A204.1 (cell line): ENCODE results near the gene GPR107.

Experiments used
- FAIRE-seq: peaks from 2 replicates; lab custom pipeline; 2012; peaks lifted over from hg19 to GRCh38; lab: Jason Lieb, UNC

GPR107 gene

GRCh38 chr9:130137641-130138081 lies 84.0 kb downstream of the GPR107 start:
- FAIRE-seq = no peak

DNA sequence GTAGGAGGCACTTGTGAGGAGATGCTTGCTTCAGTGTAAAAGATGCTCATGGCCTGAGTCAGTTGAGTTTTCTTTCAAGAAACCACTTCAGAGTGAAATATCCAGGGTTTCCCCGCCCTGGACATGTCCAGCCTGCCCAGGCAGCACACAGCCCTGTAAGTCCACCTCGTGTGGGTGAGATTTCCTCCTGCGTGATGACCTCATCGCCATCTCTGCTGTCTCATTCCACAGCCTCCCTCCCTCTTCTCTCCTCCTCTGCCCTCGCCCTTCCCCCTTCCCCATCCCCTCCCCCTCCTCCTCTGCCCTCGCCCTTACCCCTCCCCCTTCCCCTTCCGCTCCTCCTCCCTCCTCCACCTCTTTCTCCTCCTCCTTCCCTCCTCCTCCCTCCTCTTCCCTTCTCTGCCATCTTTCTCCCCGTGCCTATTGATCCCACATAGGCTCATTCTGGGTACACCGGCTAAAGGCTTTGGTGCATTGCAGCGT lies 84.5 kb downstream of the GPR107 start:
- no peak for FAIRE-seq

GRCh38 chr9:130138791-130139190 lies 85.1 kb downstream of the GPR107 start:
- FAIRE-seq = no peak

GRCh38 chr9:130139251-130139650 lies 85.5 kb downstream of the GPR107 start:
- FAIRE-seq = no peak

DNA sequence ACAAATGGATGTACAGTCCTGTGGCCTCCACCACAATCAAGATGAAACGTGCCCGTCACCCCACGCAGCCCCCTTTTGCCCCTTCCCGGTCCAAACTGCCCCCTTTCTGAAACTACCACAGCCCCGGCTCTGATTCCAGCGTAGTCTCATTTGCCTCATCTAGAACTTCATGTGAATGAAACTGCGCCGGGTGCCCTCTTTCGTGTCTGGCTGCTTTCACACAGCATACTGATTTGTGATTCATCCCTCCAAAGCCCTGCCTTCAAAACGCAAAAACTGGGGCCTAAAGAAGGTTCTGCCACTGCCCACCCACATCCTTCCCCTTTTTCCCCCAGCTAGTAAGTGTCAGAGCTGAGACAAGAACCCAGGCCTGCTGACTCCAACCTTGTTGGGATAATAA lies 87.0 kb downstream of the GPR107 start:
- no peak for FAIRE-seq

DNA sequence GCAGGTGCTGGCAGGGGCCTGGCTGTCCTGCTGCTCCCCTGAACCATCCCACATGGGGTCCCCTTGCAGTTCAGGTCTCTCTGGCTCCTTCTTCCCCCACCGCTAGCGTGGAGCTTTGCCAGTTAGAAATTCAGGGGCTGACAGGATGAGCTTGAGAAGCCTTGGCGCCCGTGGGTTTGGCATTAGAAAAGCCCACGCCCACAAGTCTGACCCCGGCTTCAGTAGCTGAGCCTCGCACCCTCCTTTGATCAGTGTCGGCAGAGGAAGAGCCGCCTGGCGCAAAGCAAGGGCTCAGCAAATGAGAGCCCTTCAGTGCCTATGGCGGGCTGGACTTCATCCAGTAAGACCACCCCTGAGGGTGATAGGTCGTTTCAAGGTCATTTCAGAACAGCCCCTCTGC lies 88.3 kb downstream of the GPR107 start:
- no peak for FAIRE-seq

GRCh38 chr9:130142641-130143040 lies 88.9 kb downstream of the GPR107 start:
- no peak for FAIRE-seq

DNA sequence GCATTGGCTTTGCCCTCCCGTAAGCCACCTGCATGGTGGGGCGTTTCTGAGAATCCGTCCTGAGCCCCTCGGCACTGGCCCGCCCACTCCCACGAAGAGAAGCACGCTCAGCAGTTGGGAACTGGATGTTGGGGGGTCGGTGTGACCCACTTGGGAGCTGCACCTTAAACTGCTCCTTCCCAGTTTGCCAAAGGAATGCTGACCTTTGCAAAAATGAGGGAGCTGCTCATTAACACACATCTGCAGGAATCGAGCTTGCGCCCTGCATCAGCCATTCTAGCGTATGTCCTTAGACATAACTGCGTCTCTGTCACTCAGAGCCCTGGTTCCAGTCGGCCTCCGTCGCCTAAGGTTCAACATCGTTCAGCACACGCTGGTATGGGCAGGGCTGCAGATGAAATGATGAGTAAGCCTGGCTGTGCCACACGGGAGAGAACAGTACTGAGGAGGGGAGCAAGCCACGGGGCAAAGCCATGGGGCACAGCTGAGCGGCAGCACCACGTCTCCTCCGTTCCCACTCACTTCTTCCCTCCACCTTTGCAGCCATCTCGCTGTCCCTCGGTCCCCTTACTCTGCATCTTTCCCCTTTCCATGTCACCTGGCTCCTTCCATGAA lies 89.7 kb downstream of the GPR107 start:
- FAIRE-seq = no peak

DNA sequence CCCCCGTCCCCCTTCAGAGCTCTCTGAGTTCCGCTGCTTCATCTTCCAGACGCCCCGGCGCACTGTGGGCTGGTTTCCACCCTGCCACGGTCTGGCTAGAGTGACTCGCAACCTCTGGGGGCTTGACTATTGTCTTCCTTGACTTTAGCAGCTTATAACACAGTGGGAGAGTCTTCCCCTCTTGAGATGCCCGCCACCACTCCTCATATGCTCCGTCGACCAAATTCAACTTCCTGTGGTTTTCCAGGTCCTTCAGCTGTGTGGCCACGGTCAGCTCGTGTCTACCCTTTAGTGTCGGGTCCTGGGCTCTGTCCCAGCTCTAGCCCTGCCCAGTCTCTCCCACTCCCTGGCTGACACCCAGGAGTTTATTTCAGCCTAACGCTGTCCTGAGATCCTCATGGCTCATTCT lies 90.3 kb downstream of the GPR107 start:
- FAIRE-seq = no peak

GRCh38 chr9:130144703-130145102 lies 91.0 kb downstream of the GPR107 start:
- no peak for FAIRE-seq

DNA sequence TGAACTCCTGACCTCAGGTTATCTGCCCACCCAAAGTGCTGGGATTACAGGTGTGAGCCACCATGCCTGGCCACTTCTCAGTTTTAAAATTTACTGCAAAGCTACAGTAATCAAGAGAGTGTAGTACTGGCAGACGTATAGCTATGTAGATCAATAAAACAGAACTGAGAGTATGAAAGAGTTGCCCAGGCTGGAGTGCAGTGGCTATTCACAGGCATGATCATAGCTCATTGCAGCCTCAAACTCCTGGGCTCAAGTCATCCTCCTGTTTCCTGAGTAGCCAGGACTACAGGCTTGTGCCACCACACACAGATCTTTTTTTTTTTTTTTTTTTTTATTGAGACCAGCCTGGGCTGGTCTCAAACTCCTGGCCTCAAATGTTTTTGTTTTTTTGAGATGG lies 92.0 kb downstream of the GPR107 start:
- FAIRE-seq = no peak

DNA sequence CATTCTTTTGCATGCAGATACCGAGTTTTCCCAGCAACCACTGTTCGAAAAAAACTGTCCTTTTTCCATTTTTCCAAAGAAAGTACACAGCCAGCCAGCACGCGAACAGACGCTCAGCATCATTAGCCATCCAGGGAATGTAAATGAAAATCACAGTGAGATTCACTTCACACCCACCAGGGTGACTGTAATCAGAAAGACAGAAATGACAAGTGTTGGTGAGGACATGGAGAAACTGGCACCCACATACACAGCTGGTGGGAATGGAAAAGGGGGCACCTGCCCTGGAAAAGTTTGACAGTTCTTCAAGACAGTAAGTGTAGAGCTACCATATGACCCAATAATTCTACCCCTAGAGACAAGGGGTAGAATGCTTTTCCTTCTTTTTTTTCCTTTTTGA lies 93.5 kb downstream of the GPR107 start:
- FAIRE-seq = no peak

DNA sequence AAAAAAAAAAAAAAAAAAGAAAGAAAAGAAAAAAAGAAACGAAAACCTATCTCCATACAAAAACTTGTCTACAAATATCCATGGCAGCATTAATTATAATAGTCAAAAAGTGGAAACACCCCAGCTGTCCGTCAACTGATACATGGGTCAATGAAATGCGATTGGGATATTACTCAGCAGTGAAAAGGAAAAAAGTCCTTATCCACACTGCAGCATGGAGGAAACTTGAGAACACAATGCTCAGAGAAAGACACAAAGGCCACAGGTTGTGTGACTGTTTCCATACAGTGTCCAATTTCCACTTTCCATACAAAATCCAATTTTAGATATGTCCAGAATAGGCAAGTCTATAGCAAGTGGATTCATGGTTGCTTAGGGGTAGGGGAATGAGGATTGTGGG lies 94.2 kb downstream of the GPR107 start:
- no peak for FAIRE-seq

DNA sequence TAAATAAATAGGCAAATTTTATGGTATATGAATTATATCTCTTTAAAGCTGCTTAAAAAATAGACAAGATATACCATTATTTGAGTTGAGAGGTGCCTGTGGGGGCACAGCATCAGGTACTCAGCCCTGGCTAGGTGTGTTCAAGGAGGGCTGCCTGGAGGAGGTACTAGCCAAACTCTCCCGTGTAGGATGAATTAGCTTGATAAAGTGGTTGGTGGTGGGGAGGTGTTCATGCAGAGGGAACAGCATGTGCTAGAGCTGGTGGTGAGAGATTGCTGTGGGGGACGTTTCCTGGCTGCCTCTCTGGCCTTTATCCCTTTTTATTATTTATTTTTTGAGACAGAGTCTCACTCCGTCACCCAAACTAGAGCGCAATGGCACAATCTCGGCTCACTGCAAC lies 95.3 kb downstream of the GPR107 start:
- FAIRE-seq = no peak

- FAIRE-seq = no peak
Measured at GRCh38 chr9:130149654-130150286, 96.1 kb downstream of the GPR107 start.

- no peak for FAIRE-seq
Measured at GRCh38 chr9:130150779-130151382, 97.2 kb downstream of the GPR107 start.

- no peak for FAIRE-seq
Measured at GRCh38 chr9:130154816-130155215, 101.1 kb downstream of the GPR107 start.

- FAIRE-seq = no peak
Measured at GRCh38 chr9:130155647-130156046, 101.9 kb downstream of the GPR107 start.

- no peak for FAIRE-seq
Measured at GRCh38 chr9:130156672-130157071, 103.0 kb downstream of the GPR107 start.

DNA sequence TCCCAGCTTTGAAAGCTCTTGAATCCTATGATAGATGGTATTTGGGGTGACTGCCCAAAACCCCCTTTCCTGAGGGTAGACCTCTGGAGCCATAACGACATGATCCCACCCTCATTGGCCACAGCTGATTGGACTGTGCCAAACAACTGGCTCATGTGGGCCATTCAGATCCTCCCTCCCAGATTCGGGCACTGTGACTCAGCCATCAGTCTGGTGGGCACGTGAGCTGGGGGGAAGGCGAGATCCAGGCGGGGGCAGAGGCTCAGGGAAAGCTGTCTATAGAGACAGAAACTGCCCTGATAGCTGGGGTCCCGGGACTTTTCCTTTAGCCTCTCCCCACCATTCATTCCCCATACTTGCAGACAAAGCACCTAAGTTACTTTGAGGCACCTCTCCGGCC lies 103.4 kb downstream of the GPR107 start:
- no peak for FAIRE-seq

DNA sequence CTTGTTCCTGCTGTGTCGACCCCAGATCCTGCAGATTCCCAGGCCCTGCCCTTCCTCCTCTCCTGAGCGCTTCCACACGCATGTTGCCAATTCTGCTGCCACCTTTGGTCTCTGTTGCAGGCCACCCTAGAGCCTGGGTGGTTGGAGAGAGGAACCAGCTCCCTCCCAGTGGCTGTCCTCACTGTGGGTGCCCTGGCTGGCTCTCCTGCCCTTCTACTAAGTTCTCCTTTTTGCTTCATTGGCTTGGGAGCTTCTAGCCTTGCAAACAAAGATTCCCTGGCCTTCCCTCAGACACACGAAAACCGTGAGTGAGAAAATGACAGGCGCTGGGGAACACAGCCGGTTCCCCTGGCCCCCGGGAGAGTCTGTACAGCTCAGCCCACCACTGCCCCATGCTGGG lies 104.3 kb downstream of the GPR107 start:
- no peak for FAIRE-seq

DNA sequence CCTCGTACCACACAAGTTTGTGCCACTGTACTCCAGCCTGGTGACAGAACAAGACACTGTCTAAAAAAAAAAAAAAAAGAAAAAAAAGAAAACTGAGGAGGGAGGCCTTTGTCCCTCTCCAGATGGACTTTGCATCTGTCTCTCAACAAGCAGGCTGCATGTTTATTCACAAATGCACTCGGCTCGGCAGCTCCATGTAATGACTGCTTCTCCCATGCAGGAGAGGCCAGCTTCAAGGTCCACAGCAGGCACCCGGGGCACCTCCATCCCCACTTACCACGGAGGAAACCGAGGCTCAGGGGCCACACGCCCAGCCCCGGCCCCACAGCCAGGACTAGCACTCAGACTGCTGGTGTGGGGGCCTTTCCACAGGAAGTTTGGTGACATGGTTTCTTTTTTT lies 105.4 kb downstream of the GPR107 start:
- no peak for FAIRE-seq

- no peak for FAIRE-seq
Measured at GRCh38 chr9:130159915-130160670, 106.4 kb downstream of the GPR107 start.
